GM12878 (cell line): ENCODE results near the gene TJP1. TPM values are rescaled to one million over a fixed set of nuclear protein-coding genes. Genes with fewer than 3 reads are reported as not detected.

ENCODE experiments used
- ATAC-seq: fragments of 200-7000 bp; cut with Tn5 transposase; 3 replicates; pipeline ENCODE4 v1.9.1; 2020; ENCODE audit warnings: mild to moderate bottlenecking, moderate library complexity
- BruUV-seq: library from RNA; stranded (reverse); fragments of 400-500 nt; replicated peaks from 2 replicates; lab custom pipeline; 2021; lab: Mats Ljungman, UMichigan
- CTCF ChIA-PET: fragments of 300-600 bp; sonication (Branson Sonifier 250); formaldehyde crosslinking; extraction: SDS; loops from one replicate; lab custom pipeline; 2021; ENCODE audit warnings: inconsistent platforms; lab: Yijun Ruan, JAX
- POLR2A ChIA-PET: fragments of 350-600 bp; formaldehyde crosslinking; extraction: SDS; loops from one replicate; lab custom pipeline; 2021; ENCODE audit warnings: inconsistent platforms; lab: Charles Lee
- RAD21 ChIA-PET: fragments of 300-600 bp; sonication (Branson Sonifier 250); formaldehyde crosslinking; loops from one replicate; lab custom pipeline; 2023; ENCODE audit warnings: antibody characterized with exemption; ENCODE audit not compliant: unreplicated experiment; lab: Charles Lee
- SMC1A ChIA-PET: fragments of 300-600 bp; sonication (Branson Sonifier 250); formaldehyde crosslinking; loops from one replicate; lab custom pipeline; 2023; ENCODE audit not compliant: unreplicated experiment, uncharacterized antibody; lab: Charles Lee
- DNase-seq: peaks from one replicate; pipeline ENCODE4 v3.0.0-alpha.2; 2011; ENCODE audit warnings: low read depth, low spot score
- FAIRE-seq: peaks from 3 replicates; lab custom pipeline; 2011; peaks lifted over from hg19 to GRCh38; lab: Jason Lieb, UNC
- H2AFZ ChIP-seq: 2 replicates; pipeline ENCODE4 v1.6.0; 2011; ENCODE audit warnings: low read depth, low read length, control low read depth; ENCODE audit not compliant: control insufficient read depth
- H3K27ac ChIP-seq: 2 replicates; pipeline ENCODE4 v1.5.1; 2011; ENCODE audit warnings: control low read depth; ENCODE audit not compliant: control insufficient read depth, insufficient read depth
- H3K27me3 ChIP-seq, 2 experiments: replicated peaks in 1 of 2; 2 replicates each; pipeline versions ENCODE4 v1.6.0 to v1.6.1; 2011; ENCODE audit warnings: low read length in 1 of 2; ENCODE audit not compliant: control insufficient read depth in 2 of 2, insufficient read depth in 2 of 2
- H3K36me3 ChIP-seq, 2 experiments: 2 replicates each; pipeline ENCODE4 v1.5.1; 2011; ENCODE audit warnings: low read length in 1 of 2; ENCODE audit not compliant: control insufficient read depth in 2 of 2, insufficient read depth in 2 of 2
- H3K4me1 ChIP-seq: 2 replicates; pipeline ENCODE4 v1.6.1; 2011; ENCODE audit warnings: mild to moderate bottlenecking, low read length, moderate library complexity, mixed read lengths; ENCODE audit not compliant: control insufficient read depth, insufficient read depth
- H3K4me2 ChIP-seq: 2 replicates; pipeline ENCODE4 v1.6.0; 2011; ENCODE audit warnings: control low read depth; ENCODE audit not compliant: control insufficient read depth, insufficient read depth
- H3K4me3 ChIP-seq: fragments of 200-600 bp; sonication (generic); 2 replicates; pipeline ENCODE4 v1.5.1; 2016
- H3K79me2 ChIP-seq: 2 replicates; pipeline ENCODE4 v1.6.0; 2011; ENCODE audit warnings: low read length; ENCODE audit not compliant: control insufficient read depth, insufficient read depth
- H3K9ac ChIP-seq: 2 replicates; pipeline ENCODE4 v1.8.0; 2011; ENCODE audit warnings: low read length, control low read depth, mixed read lengths; ENCODE audit not compliant: control insufficient read depth, insufficient read depth
- H3K9me3 ChIP-seq: replicated peaks from 3 replicates; pipeline ENCODE4 v1.5.1; 2011; ENCODE audit warnings: mild to moderate bottlenecking, low read length; ENCODE audit not compliant: control insufficient read depth, insufficient read depth
- H4K20me1 ChIP-seq: 2 replicates; pipeline ENCODE4 v1.6.0; 2011; ENCODE audit not compliant: control insufficient read depth, insufficient read depth
- ATF7 ChIP-seq: fragments of 450-650 bp; IDR thresholded peaks from 2 replicates; pipeline ENCODE4 v1.6.1; 2016; ENCODE audit warnings: low read depth, mild to moderate bottlenecking
- CHD2 ChIP-seq: IDR thresholded peaks from 2 replicates; pipeline ENCODE4 v1.6.1; 2011; ENCODE audit warnings: low read depth, low read length, improper control_type of control experiment, borderline replicate concordance
- KLF5 ChIP-seq: fragments of 450-650 bp; IDR thresholded peaks from 2 replicates; pipeline ENCODE4 v1.6.1; 2014; ENCODE audit warnings: mild to moderate bottlenecking; ENCODE audit not compliant: partially characterized antibody
- LARP7 ChIP-seq: fragments of 450-650 bp; IDR thresholded peaks from 2 replicates; pipeline ENCODE4 v1.6.1; 2017; ENCODE audit warnings: mild to moderate bottlenecking
- MYB ChIP-seq: fragments of 150-350 bp; IDR thresholded peaks from 2 replicates; pipeline ENCODE4 v1.6.1; 2014; ENCODE audit warnings: mild to moderate bottlenecking, low read depth, low read length, borderline replicate concordance
- NBN ChIP-seq: fragments of 450-650 bp; IDR thresholded peaks from 2 replicates; pipeline ENCODE4 v1.6.1; 2016
- RELB ChIP-seq: fragments of 450-650 bp; IDR thresholded peaks from 2 replicates; pipeline ENCODE4 v1.6.1; 2017; ENCODE audit warnings: low read depth, mild to moderate bottlenecking, moderate library complexity
- SREBF2 ChIP-seq: IDR thresholded peaks from 2 replicates; pipeline ENCODE4 v1.6.1; 2012; ENCODE audit warnings: mild to moderate bottlenecking, low read length
- WGBS: methylation state at CpG from one replicate; pipeline ENCODE4 v1.1.6; 2016; ENCODE audit warnings: low lambda C conversion rate; ENCODE audit not compliant: insufficient replicate concordance, insufficient coverage; ENCODE audit errors: missing lambda C conversion rate; 5-methylcytosine and 5-hydroxymethylcytosine counted together
- in situ Hi-C: fragments of 300-500 bp; cut with MboI; formaldehyde crosslinking; loops from 9 replicates; pipeline ENCODE4 v1.14.3; 2018; ENCODE audit warnings: mixed read lengths
- intact Hi-C: fragments of 100-400 bp; cut with micrococcal nuclease; formaldehyde crosslinking; loops from one replicate; pipeline ENCODE4 v1.14.2; 2022; ENCODE audit not compliant: unreplicated experiment
- polyA plus RNA-seq, 11 experiments: library from polyadenylated mRNA; depleted of rRNA in 4 of 11; unstranded in 6 of 11; stranded (reverse) in 5 of 11; fragments of >200 nt; fragmentation: Nextera tagmentation in 4 of 11; fragmentation: Illumina TruSeq in 1 of 11; extraction: Ambion mirVana in 4 of 11; extraction: Trizol in 1 of 11; gene quantifications; 1 replicate in 1 of 11; 2 replicates in 10 of 11; pipeline versions ENCODE4 v1.2.1 to v1.2.3, GENCODE V29; 2011 to 2016; ENCODE audit warnings: inconsistent platforms in 2 of 11, missing spikeins in 2 of 11, low read depth in 1 of 11
- total RNA-seq, 4 experiments: library from RNA; depleted of rRNA in 3 of 4; stranded (reverse); fragments of >200 nt in 3 of 4; fragmentation: Illumina TruSeq in 1 of 4; extraction: Trizol in 1 of 4; gene quantifications; 2 replicates each; pipeline versions ENCODE4 v1.2.1 to v1.2.3, GENCODE V29; 2013 to 2021
- TF ChIP-seq, protein P1 (sequence below): fragments of 450-650 bp; IDR thresholded peaks from 2 replicates; pipeline ENCODE4 v1.6.1; 2018; ENCODE audit warnings: mild to moderate bottlenecking, low read depth, moderate library complexity; ENCODE audit not compliant: partially characterized antibody
- TF ChIP-seq, protein P2 (sequence below): fragments of 450-650 bp; IDR thresholded peaks from 2 replicates; pipeline ENCODE4 v1.6.1; 2018; ENCODE audit warnings: borderline replicate concordance, mild to moderate bottlenecking; ENCODE audit not compliant: partially characterized antibody
- TF ChIP-seq, protein P3 (sequence below): fragments of 450-650 bp; IDR thresholded peaks from 2 replicates; pipeline ENCODE4 v1.6.1; 2016; ENCODE audit warnings: mild to moderate bottlenecking

TJP1 gene
- total and polyA plus RNA-seq, 10 of the 15 experiments (the other 5 are each of a cell fraction or from before 2014, with no cell fraction given) = 0.01 to 0.49 (median 0.08) TPM; not detected in 7

GRCh38 chr15:29708519-29708918, 113.7 kb downstream of the TJP1 start (continued):
- TF ChIP-seq KLF5 (no peak), NBN (no peak), SREBF2 (no peak)
- TF ChIP-seq, protein P1, sequence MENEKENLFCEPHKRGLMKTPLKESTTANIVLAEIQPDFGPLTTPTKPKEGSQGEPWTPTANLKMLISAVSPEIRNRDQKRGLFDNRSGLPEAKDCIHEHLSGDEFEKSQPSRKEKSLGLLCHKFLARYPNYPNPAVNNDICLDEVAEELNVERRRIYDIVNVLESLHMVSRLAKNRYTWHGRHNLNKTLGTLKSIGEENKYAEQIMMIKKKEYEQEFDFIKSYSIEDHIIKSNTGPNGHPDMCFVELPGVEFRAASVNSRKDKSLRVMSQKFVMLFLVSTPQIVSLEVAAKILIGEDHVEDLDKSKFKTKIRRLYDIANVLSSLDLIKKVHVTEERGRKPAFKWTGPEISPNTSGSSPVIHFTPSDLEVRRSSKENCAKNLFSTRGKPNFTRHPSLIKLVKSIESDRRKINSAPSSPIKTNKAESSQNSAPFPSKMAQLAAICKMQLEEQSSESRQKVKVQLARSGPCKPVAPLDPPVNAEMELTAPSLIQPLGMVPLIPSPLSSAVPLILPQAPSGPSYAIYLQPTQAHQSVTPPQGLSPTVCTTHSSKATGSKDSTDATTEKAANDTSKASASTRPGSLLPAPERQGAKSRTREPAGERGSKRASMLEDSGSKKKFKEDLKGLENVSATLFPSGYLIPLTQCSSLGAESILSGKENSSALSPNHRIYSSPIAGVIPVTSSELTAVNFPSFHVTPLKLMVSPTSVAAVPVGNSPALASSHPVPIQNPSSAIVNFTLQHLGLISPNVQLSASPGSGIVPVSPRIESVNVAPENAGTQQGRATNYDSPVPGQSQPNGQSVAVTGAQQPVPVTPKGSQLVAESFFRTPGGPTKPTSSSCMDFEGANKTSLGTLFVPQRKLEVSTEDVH = no peak

DNA sequence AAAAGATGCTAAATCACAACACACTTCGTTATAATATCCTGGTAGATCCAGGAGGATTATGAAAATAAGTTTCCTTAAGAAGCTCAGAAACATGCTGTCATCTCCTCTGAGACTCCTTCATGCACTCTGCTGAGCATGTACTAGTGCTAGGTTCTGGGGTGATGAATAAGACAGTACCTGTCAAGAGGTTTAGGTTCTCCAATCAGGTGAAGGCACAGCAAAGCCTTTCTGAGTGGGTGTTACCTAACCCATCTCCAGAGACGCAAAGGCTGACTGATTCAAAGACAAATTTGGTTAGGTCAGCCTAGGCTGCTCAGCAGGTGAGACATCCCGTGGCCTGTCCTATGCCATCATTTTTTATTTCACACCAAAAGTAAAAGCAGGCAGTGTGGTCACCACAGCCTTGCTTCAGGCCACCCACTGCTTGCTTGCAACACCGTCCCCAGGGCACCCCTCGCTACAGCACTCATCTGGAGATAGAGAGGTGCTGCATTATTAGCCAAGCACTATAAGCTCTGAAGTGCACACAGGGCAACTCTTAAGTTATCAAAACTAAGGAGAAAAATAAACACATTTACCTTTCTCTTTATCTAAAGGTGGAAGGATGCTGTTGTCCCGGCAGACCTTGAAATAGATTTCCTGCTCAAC, 117.2 kb downstream of the TJP1 start:
- Histone ChIP-seq H3K4me2 (no peak overlapping the region), H2AFZ (no peak overlapping the region), H3K79me2 (no peaks in the 10 kb centered on the region), H4K20me1 (no peaks in the 10 kb centered on the region), H3K27me3 (no peaks in the 10 kb centered on the region; a peak in 2 of 4 replicates), H3K36me3 (no peaks in the 10 kb centered on the region), H3K4me3 (no peak overlapping the region), H3K9me3 (no peaks in the 10 kb centered on the region), H3K27ac (no peak overlapping the region), H3K9ac (no peak overlapping the region), H3K4me1 (no peaks in the 10 kb centered on the region)
- ChIA-PET POLR2A (no interaction called here), SMC1A (no interaction called here), RAD21 (no interaction called here), CTCF (no interaction called here)
- in situ Hi-C loops (no loop called here), intact Hi-C loops (no loop called here)
- FAIRE-seq (no peak), DNase-seq (no peak), ATAC-seq (no peak)
- TF ChIP-seq MYB (no peak), RELB (no peak), LARP7 (no peak), CHD2 (no peak), ATF7 (no peak)
- TF ChIP-seq, protein P2, sequence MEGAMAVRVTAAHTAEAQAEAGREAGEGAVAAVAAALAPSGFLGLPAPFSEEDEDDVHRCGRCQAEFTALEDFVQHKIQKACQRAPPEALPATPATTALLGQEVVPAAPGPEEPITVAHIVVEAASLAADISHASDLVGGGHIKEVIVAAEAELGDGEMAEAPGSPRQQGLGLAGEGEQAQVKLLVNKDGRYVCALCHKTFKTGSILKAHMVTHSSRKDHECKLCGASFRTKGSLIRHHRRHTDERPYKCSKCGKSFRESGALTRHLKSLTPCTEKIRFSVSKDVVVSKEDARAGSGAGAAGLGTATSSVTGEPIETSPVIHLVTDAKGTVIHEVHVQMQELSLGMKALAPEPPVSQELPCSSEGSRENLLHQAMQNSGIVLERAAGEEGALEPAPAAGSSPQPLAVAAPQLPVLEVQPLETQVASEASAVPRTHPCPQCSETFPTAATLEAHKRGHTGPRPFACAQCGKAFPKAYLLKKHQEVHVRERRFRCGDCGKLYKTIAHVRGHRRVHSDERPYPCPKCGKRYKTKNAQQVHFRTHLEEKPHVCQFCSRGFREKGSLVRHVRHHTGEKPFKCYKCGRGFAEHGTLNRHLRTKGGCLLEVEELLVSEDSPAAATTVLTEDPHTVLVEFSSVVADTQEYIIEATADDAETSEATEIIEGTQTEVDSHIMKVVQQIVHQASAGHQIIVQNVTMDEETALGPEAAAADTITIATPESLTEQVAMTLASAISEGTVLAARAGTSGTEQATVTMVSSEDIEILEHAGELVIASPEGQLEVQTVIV = no peak
- TF ChIP-seq, protein P3, sequence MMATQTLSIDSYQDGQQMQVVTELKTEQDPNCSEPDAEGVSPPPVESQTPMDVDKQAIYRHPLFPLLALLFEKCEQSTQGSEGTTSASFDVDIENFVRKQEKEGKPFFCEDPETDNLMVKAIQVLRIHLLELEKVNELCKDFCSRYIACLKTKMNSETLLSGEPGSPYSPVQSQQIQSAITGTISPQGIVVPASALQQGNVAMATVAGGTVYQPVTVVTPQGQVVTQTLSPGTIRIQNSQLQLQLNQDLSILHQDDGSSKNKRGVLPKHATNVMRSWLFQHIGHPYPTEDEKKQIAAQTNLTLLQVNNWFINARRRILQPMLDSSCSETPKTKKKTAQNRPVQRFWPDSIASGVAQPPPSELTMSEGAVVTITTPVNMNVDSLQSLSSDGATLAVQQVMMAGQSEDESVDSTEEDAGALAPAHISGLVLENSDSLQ = no peak
- no TSS peak for BruUV-seq
- 25% methylated on average over 6 of the region's 6 CpGs for WGBS
